Natural killer cell (primary cell): ENCODE results near the gene LMO7. TPM values are rescaled to one million over a fixed set of nuclear protein-coding genes. Genes with fewer than 3 reads are reported as not detected.

ENCODE experiments used
- ATAC-seq, 3 donors: fragments of 150-1000 bp in 2 of 3; fragments of 200-7000 bp in 1 of 3; cut with Tn5 transposase; 1 replicate in 1 of 3; 2 replicates in 2 of 3; pipeline ENCODE4 v1.10.0; 2021; ENCODE audit warnings: mild to moderate bottlenecking in 2 of 3, moderate library complexity in 2 of 3
- DNase-seq, 2 donors: peaks; one replicate each; pipeline versions ENCODE4 v3.0.0 to v3.0.0-alpha.2; 2013 to 2021; ENCODE audit warnings: mixed read lengths in 1 of 2
- H3K27ac ChIP-seq: one replicate; pipeline ENCODE4 v1.5.1; 2013; ENCODE audit warnings: mild to moderate bottlenecking, low read length
- H3K27me3 ChIP-seq: one replicate; pipeline ENCODE4 v1.6.1; 2013; ENCODE audit warnings: low read length; ENCODE audit not compliant: control insufficient read depth, insufficient read depth
- H3K36me3 ChIP-seq: one replicate; pipeline ENCODE4 v1.6.1; 2013; ENCODE audit warnings: low read length; ENCODE audit not compliant: control insufficient read depth, insufficient read depth
- H3K4me1 ChIP-seq: one replicate; pipeline ENCODE4 v1.6.1; 2013; ENCODE audit warnings: low read length; ENCODE audit not compliant: control insufficient read depth, insufficient read depth
- H3K4me3 ChIP-seq: one replicate; pipeline ENCODE4 v1.5.1; 2013; ENCODE audit warnings: low read length
- H3K9me3 ChIP-seq: one replicate; pipeline ENCODE4 v1.6.1; 2013; ENCODE audit warnings: low read length; ENCODE audit not compliant: control insufficient read depth, insufficient read depth
- H3K27ac Mint-ChIP-seq, 2 donors: one replicate each; pipeline ENCODE4 v1.8.0; 2022; ENCODE audit warnings: mild to moderate bottlenecking in 2 of 2, mixed read lengths in 2 of 2, moderate library complexity in 1 of 2
- H3K27me3 Mint-ChIP-seq, 2 donors: one replicate each; pipeline ENCODE4 v1.8.0; 2022; ENCODE audit warnings: low read depth in 2 of 2, mixed read lengths in 2 of 2
- H3K36me3 Mint-ChIP-seq: one replicate; pipeline ENCODE4 v1.8.0; 2022; ENCODE audit warnings: mixed read lengths
- H3K4me1 Mint-ChIP-seq, 2 donors: one replicate each; pipeline ENCODE4 v1.8.0; 2022; ENCODE audit warnings: mixed read lengths in 2 of 2
- H3K4me3 Mint-ChIP-seq: one replicate; pipeline ENCODE4 v1.8.0; 2022; ENCODE audit warnings: mild to moderate bottlenecking, moderate library complexity, mixed read lengths
- H3K9me3 Mint-ChIP-seq, 2 donors: one replicate each; pipeline ENCODE4 v1.8.0; 2022; ENCODE audit warnings: mixed read lengths in 2 of 2
- CTCF ChIP-seq: fragments of 200-600 bp; IDR thresholded peaks from one replicate; pipeline ENCODE4 v1.8.0; 2022; ENCODE audit warnings: antibody characterized with exemption
- WGBS: methylation state at CpG from one replicate; pipeline ENCODE4 v1.1.7; 2013; ENCODE audit warnings: missing lambda C conversion rate; ENCODE audit not compliant: insufficient coverage; 5-methylcytosine and 5-hydroxymethylcytosine counted together
- intact Hi-C: fragments of 100-400 bp; cut with micrococcal nuclease; formaldehyde crosslinking; loops from one replicate; pipeline ENCODE4 v1.14.2; 2022
- total RNA-seq, 4 donors: library from RNA; stranded (reverse); fragments of 120-200 nt in 1 of 4; gene quantifications; one replicate each; pipeline versions ENCODE4 v1.2.3 to v1.2.4, GENCODE V29; 2013 to 2022

Gene LMO7
- total RNA-seq, 3 donors from 2014 or later (not counting 1 experiment from before 2014, with no cell fraction given) = 5.5 to 10.4 (median 7.9) TPM

GRCh38 chr13:75838366-75839005 is 202.4 kb downstream of the LMO7 start:
- H3K27ac Mint-ChIP-seq = no peak overlapping the region
- 94% methylated on average over 5 of the region's 6 CpGs for WGBS
- Histone ChIP-seq H3K27me3 (no peaks in the 10 kb centered on the region), H3K9me3 (no peaks in the 10 kb centered on the region), H3K4me3 (no peak overlapping the region), H3K27ac (no peak overlapping the region), H3K36me3 (no peaks in the 10 kb centered on the region), H3K4me1 (no peaks in the 10 kb centered on the region)
- no peak for ATAC-seq
- intact Hi-C loops = no loop called here
- no peak for TF ChIP-seq CTCF
- no peaks in the 10 kb centered on the region for H3K36me3 Mint-ChIP-seq
- DNase-seq = no peak
- H3K4me1 Mint-ChIP-seq = no peaks in the 10 kb centered on the region
- no peak overlapping the region for H3K4me3 Mint-ChIP-seq
- no peaks in the 10 kb centered on the region for H3K27me3 Mint-ChIP-seq
- H3K9me3 Mint-ChIP-seq = no peaks in the 10 kb centered on the region

GRCh38 chr13:75839406-75839805 is 203.3 kb downstream of the LMO7 start:
- Mint-ChIP-seq H3K4me3 (no peak overlapping the region), H3K4me1 (no peaks in the 10 kb centered on the region), H3K36me3 (no peaks in the 10 kb centered on the region), H3K9me3 (no peaks in the 10 kb centered on the region), H3K27ac (no peak overlapping the region), H3K27me3 (no peaks in the 10 kb centered on the region)
- intact Hi-C loops = no loop called here
- Histone ChIP-seq H3K36me3 (no peaks in the 10 kb centered on the region), H3K27me3 (no peaks in the 10 kb centered on the region), H3K4me3 (no peak overlapping the region), H3K4me1 (no peaks in the 10 kb centered on the region), H3K9me3 (no peaks in the 10 kb centered on the region), H3K27ac (no peak overlapping the region)
- ATAC-seq = no peak
- TF ChIP-seq CTCF = no peak
- no peak for DNase-seq
- 65% methylated on average over 2 of the region's 2 CpGs for WGBS

GRCh38 chr13:75841905-75842304 is 205.8 kb downstream of the LMO7 start:
- 85% methylated on average over 5 of the region's 5 CpGs for WGBS
- H3K27ac Mint-ChIP-seq = no peak overlapping the region
- Histone ChIP-seq H3K4me3 (no peak overlapping the region), H3K27me3 (no peaks in the 10 kb centered on the region), H3K4me1 (no peaks in the 10 kb centered on the region), H3K27ac (no peak overlapping the region), H3K9me3 (no peaks in the 10 kb centered on the region), H3K36me3 (no peaks in the 10 kb centered on the region)
- no peak for TF ChIP-seq CTCF
- no peak for DNase-seq
- no peaks in the 10 kb centered on the region for H3K9me3 Mint-ChIP-seq
- H3K27me3 Mint-ChIP-seq = no peaks in the 10 kb centered on the region
- no peaks in the 10 kb centered on the region for H3K4me1 Mint-ChIP-seq
- no peaks in the 10 kb centered on the region for H3K36me3 Mint-ChIP-seq
- intact Hi-C loops = no loop called here
- no peak overlapping the region for H3K4me3 Mint-ChIP-seq
- no peak for ATAC-seq

- Mint-ChIP-seq H3K36me3 (no peaks in the 10 kb centered on the region), H3K27ac (no peak overlapping the region)
- intact Hi-C loops = no loop called here
Measured at GRCh38 chr13:75843074-75843473, 206.9 kb downstream of the LMO7 start.

More at GRCh38 chr13:75843074-75843473, 206.9 kb downstream of the LMO7 start:
- H3K9me3 Mint-ChIP-seq = no peaks in the 10 kb centered on the region
- Histone ChIP-seq H3K4me1 (no peaks in the 10 kb centered on the region), H3K9me3 (no peaks in the 10 kb centered on the region), H3K4me3 (no peak overlapping the region), H3K36me3 (no peaks in the 10 kb centered on the region), H3K27ac (no peak overlapping the region), H3K27me3 (no peaks in the 10 kb centered on the region)
- no peaks in the 10 kb centered on the region for H3K27me3 Mint-ChIP-seq
- 72% methylated on average over 4 of the region's 6 CpGs for WGBS
- no peak for ATAC-seq
- H3K4me1 Mint-ChIP-seq = no peaks in the 10 kb centered on the region
- no peak overlapping the region for H3K4me3 Mint-ChIP-seq
- no peak for DNase-seq
- TF ChIP-seq CTCF = no peak
